HCT116 (cell line): ENCODE results near the gene ERBB3.

Experiments used
- ATF3 ChIP-seq: IDR thresholded peaks from 2 replicates; pipeline ENCODE4 v1.6.1; 2012
- CEBPB ChIP-seq: IDR thresholded peaks from 2 replicates; pipeline ENCODE4 v1.6.1; 2012; ENCODE audit warnings: low read depth
- CTCF ChIP-seq, 3 experiments: fragments of 200-600 bp in 1 of 3; sonication (generic) in 1 of 3; IDR thresholded peaks in 2 of 3; conservative IDR thresholded peaks in 1 of 3; 2 replicates each; pipeline ENCODE4 v1.5.1; 2012 to 2017; ENCODE audit warnings: low read depth in 2 of 3, low read length in 2 of 3, antibody characterized with exemption in 1 of 3, borderline replicate concordance in 1 of 3, control low read depth in 1 of 3, mild to moderate bottlenecking in 1 of 3, mixed read lengths in 1 of 3, mixed run types in 1 of 3, moderate library complexity in 1 of 3; ENCODE audit not compliant: insufficient read depth in 1 of 3
- EZH2 ChIP-seq: fragments of 200-600 bp; sonication (generic); IDR thresholded peaks from 2 replicates; pipeline ENCODE4 v1.6.1; 2017; ENCODE audit warnings: antibody characterized with exemption, mixed run types
- EZH2phosphoT487 ChIP-seq: fragments of 200-600 bp; IDR thresholded peaks from 2 replicates; pipeline ENCODE4 v1.6.1; 2018; ENCODE audit warnings: antibody characterized with exemption, borderline replicate concordance
- FOSL1 ChIP-seq: IDR thresholded peaks from 2 replicates; pipeline ENCODE4 v1.6.1; 2012; ENCODE audit warnings: low read depth
- MAX ChIP-seq: IDR thresholded peaks from 2 replicates; pipeline ENCODE4 v1.6.1; 2012
- POLR2A ChIP-seq: IDR thresholded peaks from 2 replicates; pipeline ENCODE4 v1.7.0; 2011; ENCODE audit warnings: borderline replicate concordance; ENCODE audit not compliant: insufficient read depth, insufficient read length; ENCODE audit errors: extremely low read depth
- POLR2AphosphoS5 ChIP-seq: IDR thresholded peaks from 2 replicates; pipeline ENCODE4 v1.6.1; 2011; ENCODE audit warnings: mild to moderate bottlenecking, low read depth, low read length, moderate library complexity
- REST ChIP-seq: IDR thresholded peaks from 2 replicates; pipeline ENCODE4 v1.6.1; 2012; ENCODE audit warnings: low read depth
- SIN3A ChIP-seq: IDR thresholded peaks from 2 replicates; pipeline ENCODE4 v1.6.1; 2012; ENCODE audit warnings: low read depth
- ZBTB33 ChIP-seq: IDR thresholded peaks from 2 replicates; pipeline ENCODE4 v1.6.1; 2011; ENCODE audit warnings: mild to moderate bottlenecking, low read length, moderate library complexity; ENCODE audit not compliant: insufficient replicate concordance; ENCODE audit errors: extremely low read depth
- ZNF274 ChIP-seq: fragments of 200-500 bp; sonication (Bioruptor generic); IDR thresholded peaks from 2 replicates; pipeline ENCODE4 v1.6.1; 2014; ENCODE audit warnings: mild to moderate bottlenecking, low read depth, low read length, inconsistent platforms

- no peak for TF ChIP-seq CTCF (IDR thresholded peaks at IDR 0.05 in 2 of 3, conservative IDR thresholded peaks at IDR 0.05 in 1 of 3; ENCODE audit: borderline replicate concordance in 1 of 3, insufficient read depth in 1 of 3, low read depth in 2 of 3, low read length in 2 of 3)
- no peak for TF ChIP-seq REST
- TF ChIP-seq POLR2A = peak; percentile 92
- TF ChIP-seq POLR2AphosphoS5 = peak; percentile 97
- no peak for TF ChIP-seq ZNF274
- TF ChIP-seq EZH2 = no peak
- no peak for TF ChIP-seq CEBPB
- TF ChIP-seq ATF3 = no peak
- TF ChIP-seq MAX = peak; percentile 95
- no peak for TF ChIP-seq EZH2phosphoT487
- TF ChIP-seq FOSL1 = no peak
- TF ChIP-seq ZBTB33 = peak; percentile 89
- peak; percentile 78; the same call in 1 of the 2 replicates for TF ChIP-seq SIN3A
Observed at GRCh38 chr12:56104109-56104814, 24.3 kb downstream of the ERBB3 start, which contains the start of gene PA2G4.
